Dendritic cell treated with granulocyte-macrophage colony-stimulating factor and Interleukin-4, amounts not matched to agents 40 ng/mL and 50 ng/mL, for 4 days (primary cell): ENCODE measurements around the gene MYH11.
"Not testable (repeated sequence)": the region's sequence is repeated elsewhere in the genome, so short reads cannot be mapped to it uniquely, and the experiment has no call there.

Source experiments
- H3K27ac Mint-ChIP-seq: one replicate; pipeline ENCODE4 v1.8.0; 2022; ENCODE audit warnings: mild to moderate bottlenecking, mixed read lengths
- H3K27me3 Mint-ChIP-seq: one replicate; pipeline ENCODE4 v1.8.0; 2022; ENCODE audit warnings: mild to moderate bottlenecking, mixed read lengths
- H3K36me3 Mint-ChIP-seq: one replicate; pipeline ENCODE4 v1.8.0; 2022; ENCODE audit warnings: low read depth, mixed read lengths
- H3K4me1 Mint-ChIP-seq: one replicate; pipeline ENCODE4 v1.8.0; 2022; ENCODE audit warnings: low read depth, mixed read lengths
- H3K4me3 Mint-ChIP-seq: one replicate; pipeline ENCODE4 v1.8.0; 2022; ENCODE audit warnings: mild to moderate bottlenecking, moderate library complexity, mixed read lengths
- H3K9me3 Mint-ChIP-seq: one replicate; pipeline ENCODE4 v1.8.0; 2022; ENCODE audit warnings: mixed read lengths
- intact Hi-C: fragments of 100-400 bp; cut with micrococcal nuclease; formaldehyde crosslinking; loops from one replicate; pipeline ENCODE4 v1.15.0; 2022

The MYH11 gene

DNA sequence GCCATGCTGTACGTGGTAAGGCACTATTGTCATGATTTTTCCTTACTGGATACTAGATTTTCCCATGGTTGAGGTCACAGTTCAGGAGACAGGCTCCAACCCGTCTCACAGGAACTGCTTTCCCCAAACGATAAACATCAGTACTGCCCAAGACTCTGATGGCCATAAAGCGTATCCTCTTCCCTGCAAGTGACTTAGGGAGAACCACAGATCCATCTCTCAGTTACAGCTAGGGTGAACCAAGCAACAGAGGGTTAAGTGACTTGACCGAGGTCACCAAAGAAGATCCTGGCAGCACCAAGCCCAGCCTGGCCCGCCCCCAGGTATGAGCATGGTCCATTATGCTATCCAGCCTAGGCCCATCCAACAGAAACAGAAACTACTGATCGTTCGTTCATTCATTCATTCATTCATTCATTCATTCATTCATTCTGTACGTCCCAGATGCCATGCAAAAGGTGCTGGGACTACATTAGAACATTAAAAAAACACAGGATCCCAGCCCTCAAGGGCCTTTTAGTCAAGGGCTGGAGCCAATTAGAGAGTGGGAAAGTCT is 31.0 kb downstream of the MYH11 start:
- Mint-ChIP-seq H3K27ac (no peak overlapping the region), H3K36me3 (no peaks in the 10 kb centered on the region), H3K4me1 (peaks cover 17% of the 10 kb centered on the region), H3K4me3 (no peak overlapping the region), H3K9me3 (no peaks in the 10 kb centered on the region), H3K27me3 (peaks cover 8% of the 10 kb centered on the region)
- intact Hi-C loops: no loop called here

DNA sequence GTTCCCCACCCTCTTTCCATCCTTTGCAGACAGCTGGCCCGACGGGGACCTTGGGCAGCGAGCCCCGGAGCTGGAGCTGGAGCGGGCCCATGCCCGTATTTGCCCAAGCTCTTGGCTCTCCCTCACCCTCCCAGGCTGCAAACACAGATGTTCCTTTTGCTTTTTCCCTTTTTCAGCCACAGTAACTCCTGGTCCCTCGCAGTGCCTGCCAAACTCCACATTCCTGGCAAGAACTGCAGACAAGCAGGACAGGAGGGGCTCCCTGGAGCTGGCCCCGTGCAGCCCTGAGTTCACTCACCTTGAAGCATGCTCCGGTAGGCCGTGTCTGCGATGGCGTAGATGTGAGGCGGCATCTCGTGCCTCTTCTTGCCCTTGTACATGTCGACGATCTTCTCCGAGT is 33.9 kb downstream of the MYH11 start:
- Mint-ChIP-seq H3K27ac (no peak overlapping the region), H3K27me3 (peaks cover 4% of the 10 kb centered on the region), H3K36me3 (no peaks in the 10 kb centered on the region), H3K4me1 (no peaks in the 10 kb centered on the region), H3K4me3 (no peak overlapping the region), H3K9me3 (no peaks in the 10 kb centered on the region)
- intact Hi-C loops: no loop called here

DNA sequence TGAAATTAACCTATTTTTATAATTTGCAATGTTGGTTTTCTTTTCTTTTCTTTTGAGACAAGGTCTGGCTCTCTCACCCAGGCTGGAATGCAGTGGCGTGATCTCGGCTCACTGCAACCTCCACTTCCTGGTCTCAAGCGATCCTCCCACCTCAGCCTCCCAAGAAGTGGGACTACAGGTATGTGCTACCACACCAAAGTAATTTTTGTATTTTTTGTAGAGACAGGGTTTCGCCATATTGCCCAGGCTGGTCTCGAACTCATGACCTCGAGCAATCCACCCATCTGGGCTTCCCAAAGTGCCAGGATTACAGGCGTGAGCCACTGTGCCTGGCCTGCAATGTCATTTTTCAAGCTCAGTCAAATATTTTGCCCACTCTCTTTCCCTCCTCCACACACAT is 36.0 kb downstream of the MYH11 start:
- no peaks in the 10 kb centered on the region for H3K36me3 Mint-ChIP-seq
- peaks cover 5% of the 10 kb centered on the region for H3K27me3 Mint-ChIP-seq
- intact Hi-C loops: no loop called here
- no peak overlapping the region for H3K27ac Mint-ChIP-seq
- H3K4me3 Mint-ChIP-seq: no peak overlapping the region
- peaks cover 8% of the 10 kb centered on the region for H3K9me3 Mint-ChIP-seq
- no peaks in the 10 kb centered on the region for H3K4me1 Mint-ChIP-seq

DNA sequence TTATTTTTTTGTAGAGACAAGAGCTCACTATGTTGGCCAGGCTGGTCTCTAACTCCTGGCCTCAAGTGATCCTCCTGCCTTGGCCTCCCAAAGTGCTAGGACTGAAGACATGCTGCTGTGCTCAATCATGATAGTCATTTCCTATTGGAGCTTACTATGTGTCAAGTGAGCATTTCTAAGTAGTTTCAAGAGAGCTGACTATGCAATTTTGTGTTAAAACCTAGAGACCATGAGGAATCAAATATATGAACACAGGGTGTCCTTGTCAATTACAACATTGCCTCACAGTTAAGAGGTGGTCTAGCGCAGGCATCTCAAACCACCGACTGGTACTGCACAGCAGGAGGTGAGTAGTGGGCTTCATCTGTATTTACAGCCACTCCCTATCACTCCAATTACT is 37.8 kb downstream of the MYH11 start:
- H3K36me3 Mint-ChIP-seq: no peaks in the 10 kb centered on the region
- peaks cover 3% of the 10 kb centered on the region for H3K27me3 Mint-ChIP-seq
- peaks cover 12% of the 10 kb centered on the region for H3K9me3 Mint-ChIP-seq
- H3K27ac Mint-ChIP-seq: no peak overlapping the region
- H3K4me1 Mint-ChIP-seq: no peaks in the 10 kb centered on the region
- intact Hi-C loops: no loop called here
- H3K4me3 Mint-ChIP-seq: no peak overlapping the region

DNA sequence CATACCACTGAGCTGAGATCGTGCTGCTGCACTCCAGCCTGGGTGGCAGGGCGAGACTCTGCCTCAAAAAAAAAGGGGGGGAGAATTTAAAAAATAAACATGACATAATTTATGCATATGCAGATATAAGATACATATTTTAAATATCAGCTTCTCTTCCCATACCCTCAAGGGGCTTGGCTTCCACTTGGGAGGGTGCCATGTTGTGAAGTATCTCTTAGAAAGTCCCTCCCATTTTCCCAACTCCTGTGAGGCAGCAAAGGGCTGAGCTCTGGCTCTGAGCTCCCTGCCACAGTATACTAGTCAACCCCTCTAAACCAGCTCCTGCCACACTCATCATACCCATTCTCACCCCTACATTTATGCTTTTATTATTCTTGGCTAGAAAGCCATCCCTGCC is 39.4 kb downstream of the MYH11 start:
- Mint-ChIP-seq H3K36me3 (no peaks in the 10 kb centered on the region), H3K4me3 (no peak overlapping the region), H3K4me1 (no peaks in the 10 kb centered on the region), H3K9me3 (peaks cover 12% of the 10 kb centered on the region), H3K27ac (no peak overlapping the region), H3K27me3 (peaks cover 3% of the 10 kb centered on the region)
- intact Hi-C loops: no loop called here

DNA sequence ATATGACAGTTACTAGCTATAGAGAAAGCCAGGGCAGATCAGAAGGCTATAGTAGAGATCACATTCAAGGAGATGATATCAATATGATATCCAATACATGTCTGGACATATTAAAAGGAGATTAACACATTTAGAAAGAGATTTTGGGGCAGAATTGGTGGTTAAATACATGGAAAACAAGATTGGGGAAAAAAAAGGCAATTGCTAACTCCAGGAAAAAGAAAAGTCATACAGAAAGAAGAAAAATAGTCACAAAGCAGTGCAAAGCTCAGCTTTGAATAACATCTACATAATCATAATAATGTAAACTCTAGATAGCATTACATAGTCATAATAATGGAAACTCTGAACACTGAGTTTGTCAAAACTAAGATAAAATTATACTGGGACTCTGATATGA is 40.6 kb downstream of the MYH11 start:
- Mint-ChIP-seq H3K27me3 (peaks cover 3% of the 10 kb centered on the region), H3K9me3 (peaks cover 12% of the 10 kb centered on the region), H3K4me1 (no peaks in the 10 kb centered on the region), H3K36me3 (no peaks in the 10 kb centered on the region), H3K27ac (no peak overlapping the region), H3K4me3 (no peak overlapping the region)
- intact Hi-C loops: no loop called here

DNA sequence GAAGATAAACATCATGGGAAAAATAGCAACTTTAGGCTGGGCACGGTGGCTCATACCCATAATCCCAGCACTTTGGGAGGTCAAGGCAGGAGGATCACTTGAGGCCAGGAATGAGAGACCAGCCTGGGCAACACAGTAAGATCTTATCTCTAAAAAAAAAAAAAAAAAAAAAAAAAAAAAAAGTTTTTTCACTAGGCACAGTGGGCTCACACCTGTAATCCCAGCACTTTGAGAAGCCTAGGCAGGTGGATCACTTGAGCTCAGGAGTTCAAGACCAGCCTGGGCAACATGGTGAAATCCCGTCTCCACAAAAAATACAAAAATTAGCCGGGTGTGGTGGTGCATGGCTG is 44.5 kb downstream of the MYH11 start:
- H3K4me1 Mint-ChIP-seq, H3K36me3 Mint-ChIP-seq, H3K27ac Mint-ChIP-seq, H3K4me3 Mint-ChIP-seq, intact Hi-C loops, H3K27me3 Mint-ChIP-seq: not testable (repeated sequence)
- peaks cover 12% of the 10 kb centered on the region for H3K9me3 Mint-ChIP-seq

DNA sequence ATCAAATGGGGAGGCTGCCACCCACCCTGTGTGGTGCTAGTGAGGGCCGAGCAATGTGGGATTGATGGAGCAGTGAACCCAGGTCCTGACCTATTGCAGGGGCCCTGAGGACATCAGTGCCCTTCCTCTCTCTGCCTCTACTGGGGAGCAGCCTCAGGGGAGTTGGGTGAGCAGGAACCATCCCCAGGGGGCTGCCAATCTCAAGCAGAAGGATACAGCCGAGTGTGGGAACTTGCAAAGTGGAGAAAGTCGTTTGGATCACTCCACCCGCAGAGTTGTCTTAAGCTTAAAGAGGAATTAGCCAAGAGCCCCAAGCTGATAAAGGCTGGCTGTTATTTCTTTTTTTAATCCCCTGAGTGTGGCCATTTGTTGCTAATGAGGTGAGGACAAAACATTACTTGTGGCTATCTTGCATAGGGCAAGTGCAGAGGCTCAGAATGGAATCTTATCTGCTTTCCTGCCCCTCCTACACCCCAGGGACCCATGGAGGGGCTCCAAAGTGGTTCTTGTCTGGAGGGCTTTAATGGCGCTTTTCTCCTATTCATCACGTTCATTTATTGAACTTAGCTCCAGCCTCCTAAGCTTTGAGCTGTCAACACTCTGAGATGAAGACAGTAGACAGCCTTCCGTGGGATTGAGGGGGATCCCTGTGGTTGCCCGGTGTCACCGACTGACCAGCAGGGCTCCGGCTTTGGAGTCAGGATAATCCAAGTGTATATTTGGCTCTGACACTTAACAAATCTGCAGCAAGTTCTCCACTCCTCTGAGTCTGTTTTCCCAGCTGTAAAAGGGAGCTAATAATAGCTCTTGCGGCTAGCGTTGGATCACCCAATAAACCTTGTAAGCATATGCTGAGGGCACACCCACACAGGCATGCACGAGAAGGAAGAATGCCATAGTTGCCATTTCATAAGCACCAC is 45.1 kb downstream of the MYH11 start:
- no peak overlapping the region for H3K27ac Mint-ChIP-seq
- H3K4me3 Mint-ChIP-seq: no peak overlapping the region
- no peaks in the 10 kb centered on the region for H3K4me1 Mint-ChIP-seq
- H3K36me3 Mint-ChIP-seq: no peaks in the 10 kb centered on the region
- peaks cover 2% of the 10 kb centered on the region for H3K27me3 Mint-ChIP-seq
- intact Hi-C loops: no loop called here
- H3K9me3 Mint-ChIP-seq: peaks cover 12% of the 10 kb centered on the region

DNA sequence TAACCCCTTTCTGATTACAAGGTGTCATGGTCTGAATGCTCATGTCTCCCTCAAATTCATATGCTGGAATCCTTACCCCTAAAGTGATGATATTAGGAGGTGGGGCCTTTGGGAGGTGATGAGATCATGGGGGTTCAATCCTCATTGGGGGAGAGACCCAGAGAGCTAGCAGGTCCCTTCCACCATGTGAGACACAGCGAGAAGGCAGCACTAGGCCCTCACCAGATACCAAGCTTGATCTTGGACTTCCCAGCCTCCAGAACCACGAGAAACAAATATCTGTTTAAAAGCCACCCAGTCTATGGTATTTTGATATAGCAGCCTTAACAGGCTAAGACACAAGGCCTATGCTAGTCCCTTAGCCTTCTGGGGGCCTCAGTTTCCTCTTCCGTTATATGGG is 45.9 kb downstream of the MYH11 start:
- Mint-ChIP-seq H3K27ac (no peak overlapping the region), H3K9me3 (peaks cover 5% of the 10 kb centered on the region), H3K27me3 (peaks cover 2% of the 10 kb centered on the region), H3K4me1 (no peaks in the 10 kb centered on the region), H3K36me3 (no peaks in the 10 kb centered on the region), H3K4me3 (no peak overlapping the region)
- intact Hi-C loops: no loop called here

DNA sequence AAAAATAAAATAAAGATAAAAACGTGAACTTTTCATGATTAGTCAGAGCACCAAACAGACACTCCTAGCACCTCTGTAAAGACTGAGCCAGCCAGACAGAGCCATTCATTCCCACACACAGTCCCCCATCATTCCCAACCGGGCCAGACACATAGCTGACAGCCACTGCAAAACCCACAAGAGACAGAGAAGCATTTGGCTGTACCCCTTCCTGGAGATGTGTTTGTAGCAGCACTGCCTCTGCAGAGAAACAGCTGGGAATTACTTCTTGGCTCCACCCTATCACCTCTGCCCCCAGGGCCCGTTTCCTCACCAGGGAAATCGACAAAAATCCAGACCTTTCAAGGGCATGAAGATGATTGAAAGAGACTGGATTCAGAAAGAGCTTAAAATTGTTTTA is 46.4 kb downstream of the MYH11 start:
- Mint-ChIP-seq H3K27ac (no peak overlapping the region), H3K4me3 (no peak overlapping the region), H3K4me1 (no peaks in the 10 kb centered on the region)

DNA sequence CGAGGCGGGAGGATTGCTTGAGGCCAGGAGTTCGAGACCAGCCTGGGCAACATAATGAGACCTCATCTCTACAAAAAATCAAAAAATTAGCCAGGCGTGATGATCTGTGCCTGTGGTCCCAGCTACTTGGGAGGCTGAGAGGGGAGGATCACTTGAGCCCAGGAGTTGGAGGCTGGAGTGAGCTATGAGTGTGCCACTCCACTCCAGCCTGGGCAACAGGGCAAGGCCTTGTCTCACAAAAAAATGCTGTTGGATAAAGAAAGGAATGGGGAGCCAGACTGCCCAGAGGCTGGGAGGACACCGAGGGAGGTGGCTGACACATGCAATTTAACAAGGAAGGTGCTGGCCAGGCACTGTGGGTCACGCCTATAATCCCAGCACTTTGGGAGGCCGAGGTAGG is 47.5 kb downstream of the MYH11 start:
- H3K36me3 Mint-ChIP-seq, H3K9me3 Mint-ChIP-seq, H3K27ac Mint-ChIP-seq, H3K4me3 Mint-ChIP-seq, H3K4me1 Mint-ChIP-seq, H3K27me3 Mint-ChIP-seq, intact Hi-C loops: not testable (repeated sequence)

More for the DNA sequence above, 46.4 kb downstream of the MYH11 start:
- no peaks in the 10 kb centered on the region for H3K36me3 Mint-ChIP-seq
- peaks cover 2% of the 10 kb centered on the region for H3K27me3 Mint-ChIP-seq
- no peaks in the 10 kb centered on the region for H3K9me3 Mint-ChIP-seq
- intact Hi-C loops: no loop called here

DNA sequence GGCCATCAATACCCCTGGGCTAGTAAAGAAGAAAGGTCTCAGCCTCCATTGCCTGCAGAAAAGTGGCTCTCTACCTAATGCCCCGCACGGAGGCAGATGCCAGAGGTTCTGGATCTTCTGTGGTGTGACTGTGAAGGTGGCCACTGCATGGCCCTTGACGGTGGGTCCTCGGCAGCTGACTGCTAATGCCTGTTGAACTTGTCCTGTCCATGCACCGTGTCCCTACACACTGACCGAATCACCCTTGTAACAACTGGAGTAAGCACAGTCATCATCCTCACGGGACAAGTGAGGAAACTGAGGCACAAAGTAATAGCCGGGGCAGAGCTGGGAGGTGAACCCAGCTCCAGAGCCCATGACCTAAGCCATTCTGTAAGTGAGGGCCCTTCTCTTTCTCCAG is 48.8 kb downstream of the MYH11 start:
- intact Hi-C loops: no loop called here
- Mint-ChIP-seq H3K4me3 (no peak overlapping the region), H3K4me1 (no peaks in the 10 kb centered on the region), H3K27me3 (no peaks in the 10 kb centered on the region), H3K9me3 (no peaks in the 10 kb centered on the region), H3K36me3 (no peaks in the 10 kb centered on the region), H3K27ac (no peak overlapping the region)

DNA sequence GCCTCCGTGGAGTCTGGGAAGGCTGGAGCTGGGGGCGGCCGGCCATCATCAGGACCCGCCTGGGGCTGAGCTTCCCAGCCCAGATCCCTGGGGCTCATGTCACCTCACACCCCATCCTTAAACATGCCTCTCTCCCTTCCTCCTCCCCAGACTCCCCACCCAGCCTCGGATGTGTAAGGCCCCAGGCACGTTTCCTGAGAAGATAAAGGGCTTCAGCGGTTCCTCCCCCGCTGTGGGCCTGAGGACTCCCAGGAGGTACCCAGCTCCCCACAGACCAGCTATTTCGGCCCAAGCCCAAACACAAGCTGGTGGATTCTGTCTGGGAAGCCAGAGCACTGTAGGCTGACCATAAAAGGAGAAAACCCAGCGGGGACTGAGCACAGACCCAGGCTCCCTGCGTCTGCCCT is 49.2 kb downstream of the MYH11 start:
- H3K4me1 Mint-ChIP-seq: no peaks in the 10 kb centered on the region
- intact Hi-C loops: no loop called here
- no peaks in the 10 kb centered on the region for H3K36me3 Mint-ChIP-seq
- no peaks in the 10 kb centered on the region for H3K9me3 Mint-ChIP-seq
- H3K27ac Mint-ChIP-seq: no peak overlapping the region
- H3K27me3 Mint-ChIP-seq: no peaks in the 10 kb centered on the region
- H3K4me3 Mint-ChIP-seq: no peak overlapping the region

DNA sequence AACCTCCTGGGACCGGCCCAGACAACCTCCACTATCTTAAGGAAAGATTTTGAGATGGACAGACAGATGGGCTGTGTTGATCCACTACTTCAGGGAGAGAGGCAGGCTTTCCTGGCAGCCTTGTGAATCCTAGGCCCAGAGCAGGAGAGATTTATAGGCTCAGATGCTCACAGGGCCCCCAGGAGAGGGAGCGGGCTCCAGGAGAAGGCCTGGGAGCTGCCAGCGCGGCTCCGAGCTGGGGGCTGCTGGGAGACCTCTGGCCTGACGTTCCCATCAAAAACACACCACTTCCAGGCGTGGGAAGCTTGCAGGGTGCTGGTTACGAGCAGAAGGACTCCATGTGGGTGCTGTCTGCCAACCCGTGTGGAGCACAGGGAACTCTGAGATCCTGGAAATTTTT is 53.2 kb downstream of the MYH11 start:
- H3K36me3 Mint-ChIP-seq: no peaks in the 10 kb centered on the region
- no peaks in the 10 kb centered on the region for H3K27me3 Mint-ChIP-seq
- no peak overlapping the region for H3K27ac Mint-ChIP-seq
- H3K4me1 Mint-ChIP-seq: no peaks in the 10 kb centered on the region
- no peaks in the 10 kb centered on the region for H3K9me3 Mint-ChIP-seq
- intact Hi-C loops: no loop called here
- H3K4me3 Mint-ChIP-seq: no peak overlapping the region
